ENCODE results near the gene HELZ2. TPM values are rescaled to one million over a fixed set of nuclear protein-coding genes. Genes with fewer than 3 reads are reported as not detected.

Gene HELZ2
- polyA plus RNA-seq, 1 of the 3 experiments (the other 2 are of a cell fraction) = 7.6 TPM

DNA sequence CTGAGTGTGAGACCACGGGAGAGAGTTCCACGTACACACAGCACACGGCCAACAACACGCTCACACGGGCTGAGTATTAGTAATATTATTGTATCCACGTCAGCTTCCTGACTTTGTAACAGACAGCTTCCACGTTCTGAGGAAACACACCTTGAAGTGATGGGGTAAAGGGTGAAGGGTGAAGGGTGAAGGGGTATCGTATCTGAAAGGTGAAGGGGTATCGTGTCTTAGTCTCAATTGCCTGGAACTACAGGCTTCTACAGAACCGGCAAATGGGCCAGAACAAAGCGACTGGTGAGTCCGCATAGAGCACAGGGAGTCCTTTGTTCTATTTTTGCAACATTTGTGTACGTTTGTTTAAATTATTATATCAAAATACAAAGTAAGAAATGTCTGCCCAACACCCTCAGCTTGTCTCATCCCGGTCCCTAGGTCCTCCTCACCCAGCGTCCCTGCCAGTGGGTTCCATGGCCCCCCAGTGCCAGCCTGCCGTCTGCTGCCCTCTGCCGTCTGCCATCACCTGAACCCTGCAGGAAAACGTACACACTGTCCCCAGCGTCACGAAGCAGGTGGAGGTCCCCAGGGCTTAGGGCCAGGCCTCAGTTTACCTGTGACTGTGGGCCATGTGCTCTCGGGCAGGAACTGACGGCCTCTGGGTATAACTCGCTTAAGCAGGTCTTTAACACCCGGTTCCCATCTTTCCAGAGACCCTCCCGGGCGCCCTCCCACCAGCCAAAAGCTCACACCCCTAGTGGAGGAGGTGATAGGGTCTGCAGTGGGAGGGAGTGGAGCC is 4.4 kb upstream of the HELZ2 start:
- Histone ChIP-seq H3K9me2 (no peaks in the 10 kb centered on the region), H3F3A (replicated peaks; ENCODE audit: insufficient read depth) (peaks cover 5% of the 10 kb centered on the region), H3K27ac (ENCODE audit: low read depth in 2 of 2, low read length in 1 of 2) (no peak overlapping the region), H4K20me1 (ENCODE audit: insufficient read depth) (no peaks in the 10 kb centered on the region), H3K36me3 (replicated peaks in 1 of 2; ENCODE audit: control insufficient read depth in 1 of 2, insufficient read depth in 2 of 2, low read length in 1 of 2) (no peaks in the 10 kb centered on the region), H3K9me3 (no peaks in the 10 kb centered on the region), H3K4me3 (ENCODE audit: low read depth in 2 of 2, low read length in 1 of 2) (no peak overlapping the region), H2AFZ (ENCODE audit: low read depth) (no peak overlapping the region), H3K79me2 (ENCODE audit: insufficient read depth) (peaks cover 3% of the 10 kb centered on the region; the same call in 1 of the 2 replicates), H3K4me2 (no peak overlapping the region), H3K4me1 (ENCODE audit: control insufficient read depth in 1 of 2, insufficient read depth in 2 of 2, low read depth in 1 of 2, low read length in 1 of 2) (peaks cover 3 to 31% of the 10 kb centered on the region in 2 experiments; a peak in 2 of 4 replicates), H3K9ac (no peak overlapping the region), H3K27me3 (ENCODE audit: insufficient read depth) (no peaks in the 10 kb centered on the region)
- POLR2A ChIA-PET = no interaction called here
- no peak for DNase-seq
- 85% methylated on average over 24 of the region's 26 CpGs for WGBS (ENCODE audit: low lambda C conversion rate)
- no peak for TF ChIP-seq NRF1 (IDR thresholded peaks at IDR 0.05; ENCODE audit: low read depth, low read length)
- no peak for TF ChIP-seq TAF1 (IDR thresholded peaks at IDR 0.05; ENCODE audit: borderline replicate concordance, low read depth, low read length)
- no peak for TF ChIP-seq CHD2 (IDR thresholded peaks at IDR 0.05; ENCODE audit: low read length, partially characterized antibody)
- TF ChIP-seq, protein P1, sequence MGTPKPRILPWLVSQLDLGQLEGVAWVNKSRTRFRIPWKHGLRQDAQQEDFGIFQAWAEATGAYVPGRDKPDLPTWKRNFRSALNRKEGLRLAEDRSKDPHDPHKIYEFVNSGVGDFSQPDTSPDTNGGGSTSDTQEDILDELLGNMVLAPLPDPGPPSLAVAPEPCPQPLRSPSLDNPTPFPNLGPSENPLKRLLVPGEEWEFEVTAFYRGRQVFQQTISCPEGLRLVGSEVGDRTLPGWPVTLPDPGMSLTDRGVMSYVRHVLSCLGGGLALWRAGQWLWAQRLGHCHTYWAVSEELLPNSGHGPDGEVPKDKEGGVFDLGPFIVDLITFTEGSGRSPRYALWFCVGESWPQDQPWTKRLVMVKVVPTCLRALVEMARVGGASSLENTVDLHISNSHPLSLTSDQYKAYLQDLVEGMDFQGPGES (IDR thresholded peaks at IDR 0.05; ENCODE audit: low read depth, low read length) = no peak
- no peak for TF ChIP-seq SIN3A (IDR thresholded peaks at IDR 0.05; ENCODE audit: borderline replicate concordance, low read depth, low read length)
- no peak for TF ChIP-seq POLR2AphosphoS5 (IDR thresholded peaks at IDR 0.05; ENCODE audit: low read depth, low read length)
- no peak for TF ChIP-seq ELF1 (IDR thresholded peaks at IDR 0.05)
- TF ChIP-seq, protein P2, sequence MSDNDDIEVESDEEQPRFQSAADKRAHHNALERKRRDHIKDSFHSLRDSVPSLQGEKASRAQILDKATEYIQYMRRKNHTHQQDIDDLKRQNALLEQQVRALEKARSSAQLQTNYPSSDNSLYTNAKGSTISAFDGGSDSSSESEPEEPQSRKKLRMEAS (IDR thresholded peaks at IDR 0.05; ENCODE audit: low read depth) = no peak
- TF ChIP-seq, protein P3, sequence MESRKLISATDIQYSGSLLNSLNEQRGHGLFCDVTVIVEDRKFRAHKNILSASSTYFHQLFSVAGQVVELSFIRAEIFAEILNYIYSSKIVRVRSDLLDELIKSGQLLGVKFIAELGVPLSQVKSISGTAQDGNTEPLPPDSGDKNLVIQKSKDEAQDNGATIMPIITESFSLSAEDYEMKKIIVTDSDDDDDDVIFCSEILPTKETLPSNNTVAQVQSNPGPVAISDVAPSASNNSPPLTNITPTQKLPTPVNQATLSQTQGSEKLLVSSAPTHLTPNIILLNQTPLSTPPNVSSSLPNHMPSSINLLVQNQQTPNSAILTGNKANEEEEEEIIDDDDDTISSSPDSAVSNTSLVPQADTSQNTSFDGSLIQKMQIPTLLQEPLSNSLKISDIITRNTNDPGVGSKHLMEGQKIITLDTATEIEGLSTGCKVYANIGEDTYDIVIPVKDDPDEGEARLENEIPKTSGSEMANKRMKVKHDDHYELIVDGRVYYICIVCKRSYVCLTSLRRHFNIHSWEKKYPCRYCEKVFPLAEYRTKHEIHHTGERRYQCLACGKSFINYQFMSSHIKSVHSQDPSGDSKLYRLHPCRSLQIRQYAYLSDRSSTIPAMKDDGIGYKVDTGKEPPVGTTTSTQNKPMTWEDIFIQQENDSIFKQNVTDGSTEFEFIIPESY (IDR thresholded peaks at IDR 0.05; ENCODE audit: borderline replicate concordance, low read depth) = no peak
- TF ChIP-seq JUND (IDR thresholded peaks at IDR 0.05) = no peak
- TF ChIP-seq, protein P4, sequence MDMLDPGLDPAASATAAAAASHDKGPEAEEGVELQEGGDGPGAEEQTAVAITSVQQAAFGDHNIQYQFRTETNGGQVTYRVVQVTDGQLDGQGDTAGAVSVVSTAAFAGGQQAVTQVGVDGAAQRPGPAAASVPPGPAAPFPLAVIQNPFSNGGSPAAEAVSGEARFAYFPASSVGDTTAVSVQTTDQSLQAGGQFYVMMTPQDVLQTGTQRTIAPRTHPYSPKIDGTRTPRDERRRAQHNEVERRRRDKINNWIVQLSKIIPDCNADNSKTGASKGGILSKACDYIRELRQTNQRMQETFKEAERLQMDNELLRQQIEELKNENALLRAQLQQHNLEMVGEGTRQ (IDR thresholded peaks at IDR 0.05; ENCODE audit: borderline replicate concordance, low read depth, low read length) = no peak
- CTCF ChIA-PET = interaction anchor here (1.2 kb wide), 1 partner anchor 41 kb away, joined by 5 read pairs; the partner anchor contains the start of gene PTK6

All from SK-N-SH (cell line).